Transverse colon (tissue), 4 donors: ENCODE data around the gene PLD6. TPM values are rescaled to one million over a fixed set of nuclear protein-coding genes. Genes with fewer than 3 reads are reported as not detected.

Experiments
- DNase-seq: peaks from one replicate; pipeline ENCODE4 v3.0.0-alpha.2; 2019
- H3K27ac ChIP-seq, 4 donors: fragments of 200-600 bp; sonication (generic); 2 replicates each; pipeline ENCODE4 v1.5.1; 2016 to 2018; ENCODE audit warnings: inconsistent platforms in 4 of 4
- H3K27me3 ChIP-seq: fragments of 200-600 bp; sonication (generic); 2 replicates; pipeline ENCODE4 v1.5.1; 2017; ENCODE audit warnings: inconsistent platforms
- H3K36me3 ChIP-seq, 4 donors: fragments of 200-600 bp; sonication (generic); 2 replicates each; pipeline ENCODE4 v1.5.1; 2017 to 2019; ENCODE audit warnings: inconsistent platforms in 4 of 4
- H3K4me1 ChIP-seq, 4 donors: fragments of 200-600 bp; sonication (generic); 2 replicates each; pipeline ENCODE4 v1.5.1; 2017 to 2020; ENCODE audit warnings: inconsistent platforms in 4 of 4
- H3K4me3 ChIP-seq, 4 donors: fragments of 200-600 bp; sonication (generic); 1 replicate in 1 of 4; 2 replicates in 3 of 4; pipeline versions ENCODE4 v1.5.1 to v1.6.1; 2017 to 2019; ENCODE audit warnings: inconsistent platforms in 4 of 4
- H3K9me3 ChIP-seq, 2 donors: fragments of 200-600 bp; sonication (generic); 2 replicates each; pipeline ENCODE4 v1.5.1; 2017 to 2019; ENCODE audit warnings: inconsistent platforms in 2 of 2
- CTCF ChIP-seq, 5 experiments: fragments of 200-600 bp in 3 of 5; fragments of 450-650 bp in 2 of 5; sonication (generic) in 3 of 5; IDR thresholded peaks; 1 replicate in 2 of 5; 2 replicates in 3 of 5; pipeline ENCODE4 v1.5.1; 2016 to 2017; ENCODE audit warnings: antibody characterized with exemption in 5 of 5, inconsistent platforms in 3 of 5, mild to moderate bottlenecking in 2 of 5, moderate library complexity in 1 of 5
- EP300 ChIP-seq: sonication (generic); formaldehyde crosslinking; IDR thresholded peaks from one replicate; pipeline ENCODE4 v1.6.1; 2017; ENCODE audit warnings: antibody characterized with exemption, low read depth
- POLR2A ChIP-seq: fragments of 450-650 bp; IDR thresholded peaks from one replicate; pipeline ENCODE4 v1.6.1; 2016; ENCODE audit warnings: antibody characterized with exemption, mild to moderate bottlenecking, moderate library complexity
- POLR2AphosphoS5 ChIP-seq, 3 donors: sonication (generic); formaldehyde crosslinking; IDR thresholded peaks; one replicate each; pipeline ENCODE4 v1.6.1; 2016; ENCODE audit warnings: antibody characterized with exemption in 3 of 3
- WGBS, 2 donors: methylation state at CpG; one replicate each; pipeline ENCODE4 v1.1.5; 2018; ENCODE audit warnings: low coverage in 1 of 2; 5-methylcytosine and 5-hydroxymethylcytosine counted together
- in situ Hi-C, 4 donors: fragments of 200-750 bp; cut with MboI; loops; one replicate each; pipeline versions ENCODE4 v1.15.0 to v1.15.1; 2017; ENCODE audit warnings: low sequenced_read_pairs in 3 of 4, low pct_ligation_motif_present in 1 of 4, low pct_unique_long_range_greater_than_20kb in 1 of 4
- intact Hi-C: fragments of 100-400 bp; cut with DNase I; formaldehyde crosslinking; loops from one replicate; pipeline ENCODE4 v1.15.1; 2023; ENCODE audit warnings: low total_unique reads
- total RNA-seq, 4 donors: library from RNA; depleted of rRNA; stranded (reverse); fragments of >200 nt; gene quantifications; one replicate each; pipeline ENCODE4 v1.1.0, GENCODE V29; 2016

PLD6 gene
- total RNA-seq, 4 donors from 2014 or later = 0.75 to 3.2 (median 1.4) TPM; not detected in 1

GRCh38 chr17:17175340-17175739, 30.8 kb downstream of the PLD6 start:
- H3K36me3 ChIP-seq = peaks cover 0 to 72% (median 29%) of the 10 kb centered on the region in 4 donors
- no peaks in the 10 kb centered on the region for H3K4me1 ChIP-seq
- intact Hi-C loops = no loop called here

GRCh38 chr17:17173921-17174320, 32.2 kb downstream of the PLD6 start:
- H3K36me3 ChIP-seq = peaks cover 0 to 62% (median 23%) of the 10 kb centered on the region in 4 donors
- WGBS, 2 donors = 95% methylated on average over 14 of the region's 14 CpGs; no CpG with 5 or more reads in 1 of the 2 donors
- DNase-seq = no peak
- in situ Hi-C loops = no loop called here
- intact Hi-C loops = no loop called here
- H3K9me3 ChIP-seq = no peaks in the 10 kb centered on the region
- no peaks in the 10 kb centered on the region for H3K27me3 ChIP-seq
- H3K27ac ChIP-seq = no peak overlapping the region
- no peak overlapping the region for H3K4me3 ChIP-seq
- H3K4me1 ChIP-seq = no peaks in the 10 kb centered on the region
- TF ChIP-seq POLR2AphosphoS5 (IDR thresholded peaks at IDR 0.05) (no peak), POLR2A (no peak), EP300 (no peak), CTCF (IDR thresholded peaks at IDR 0.05) (no peak)

More at GRCh38 chr17:17175340-17175739, 30.8 kb downstream of the PLD6 start:
- no peak overlapping the region for H3K4me3 ChIP-seq
- DNase-seq = no peak
- no peak overlapping the region for H3K27ac ChIP-seq
- no peak for TF ChIP-seq POLR2AphosphoS5 (IDR thresholded peaks at IDR 0.05)
- H3K27me3 ChIP-seq = no peaks in the 10 kb centered on the region
- no peaks in the 10 kb centered on the region for H3K9me3 ChIP-seq
- WGBS, 2 donors = 88 to 90% methylated on average over 2 to 8 of the region's 8 CpGs
- in situ Hi-C loops = no loop called here

- TF ChIP-seq POLR2A = no peak
- TF ChIP-seq CTCF (IDR thresholded peaks at IDR 0.05) = no peak
- TF ChIP-seq POLR2AphosphoS5 (IDR thresholded peaks at IDR 0.05) = no peak
- TF ChIP-seq EP300 = no peak
- 81% methylated on average over 9 of the region's 9 CpGs; no CpG with 5 or more reads in 1 of the 2 donors for WGBS, 2 donors
- H3K27ac ChIP-seq = no peak overlapping the region
- H3K27me3 ChIP-seq = no peaks in the 10 kb centered on the region
- intact Hi-C loops (no loop called here), in situ Hi-C loops (no loop called here)
- H3K4me1 ChIP-seq = no peaks in the 10 kb centered on the region
- DNase-seq = no peak
- H3K36me3 ChIP-seq = peaks cover 0 to 53% (median 19%) of the 10 kb centered on the region in 4 donors
- H3K4me3 ChIP-seq = no peak overlapping the region
- H3K9me3 ChIP-seq = no peaks in the 10 kb centered on the region
Measured at GRCh38 chr17:17172990-17173389, 33.1 kb downstream of the PLD6 start.

- Histone ChIP-seq H3K4me3 (no peak overlapping the region), H3K36me3 (peaks cover 0 to 45% (median 16%) of the 10 kb centered on the region in 4 donors), H3K27ac (no peak overlapping the region), H3K4me1 (no peaks in the 10 kb centered on the region), H3K27me3 (no peaks in the 10 kb centered on the region), H3K9me3 (no peaks in the 10 kb centered on the region)
- no peak for TF ChIP-seq EP300
- TF ChIP-seq POLR2A = no peak
- no peak for TF ChIP-seq CTCF (IDR thresholded peaks at IDR 0.05)
- no peak for TF ChIP-seq POLR2AphosphoS5 (IDR thresholded peaks at IDR 0.05)
- intact Hi-C loops = no loop called here
- in situ Hi-C loops = no loop called here
- 78 to 80% methylated on average over 4 to 21 of the region's 26 CpGs for WGBS, 2 donors
- DNase-seq = no peak
Measured at GRCh38 chr17:17172001-17172939, 33.9 kb downstream of the PLD6 start.
